Pancreas (tissue), 10 donors: Measurements from ENCODE around the gene WDR53. TPM values are rescaled to one million over a fixed set of nuclear protein-coding genes. Genes with fewer than 3 reads are reported as not detected.
"Not testable (repeated sequence)": the region's sequence is repeated elsewhere in the genome, so short reads cannot be mapped to it uniquely, and the experiment has no call there.

ENCODE experiments used
- ATAC-seq, 4 donors: fragments of 200-7000 bp; cut with Tn5 transposase; one replicate each; pipeline versions ENCODE4 v1.8.0 to v1.9.1; 2020; ENCODE audit warnings: mild to moderate bottlenecking in 4 of 4, moderate library complexity in 4 of 4
- DNase-seq, 6 donors: peaks; one replicate each; pipeline ENCODE4 v3.0.0-alpha.2; 2020
- FAIRE-seq: peaks from 2 replicates; lab custom pipeline; 2012; peaks lifted over from hg19 to GRCh38; lab: Jason Lieb, UNC
- H3K27ac ChIP-seq, 4 donors: fragments of 200-600 bp; sonication (generic); 1 replicate in 3 of 4; 2 replicates in 1 of 4; pipeline versions ENCODE4 v1.5.0 to v1.8.0; 2020
- H3K27me3 ChIP-seq, 4 donors: fragments of 200-600 bp; one replicate each; pipeline ENCODE4 v1.8.0; 2021
- H3K36me3 ChIP-seq, 3 donors: fragments of 200-600 bp; sonication (generic) in 1 of 3; one replicate each; pipeline versions ENCODE4 v1.5.0 to v1.8.0; 2020 to 2021
- H3K4me1 ChIP-seq, 3 donors: fragments of 200-600 bp; one replicate each; pipeline ENCODE4 v1.8.0; 2021
- H3K4me3 ChIP-seq, 4 donors: fragments of 200-600 bp; sonication (generic) in 2 of 4; one replicate each; pipeline versions ENCODE4 v1.5.0 to v1.8.0; 2020 to 2021
- H3K9me3 ChIP-seq, 4 donors: fragments of 200-600 bp; one replicate each; pipeline ENCODE4 v1.8.0; 2021
- WGBS, 2 donors: extraction: QIAGEN DNeasy Blood & Tissue Kit; methylation state at CpG; one replicate each; pipeline ENCODE4 v1.1.7; 2013; 5-methylcytosine and 5-hydroxymethylcytosine counted together
- intact Hi-C, 3 donors: fragments of 100-400 bp; cut with DNase I; formaldehyde crosslinking; loops; one replicate each; pipeline versions ENCODE4 v1.11.1 to v1.14.2; 2022
- polyA plus RNA-seq, 2 donors: library from polyadenylated mRNA; stranded (reverse); fragments of 200-250 nt; gene quantifications; one replicate each; pipeline ENCODE4 v1.2.3, GENCODE V29; 2013
- total RNA-seq, 6 donors: library from RNA; stranded (reverse); fragmentation: NEBNext Ultra II Directional in 4 of 6; extraction: Animal tissue kit (Norgen Biotek cat#: 25700) in 4 of 6; gene quantifications; one replicate each; pipeline versions ENCODE4 v1.2.1 to v1.2.4, GENCODE V29; 2021 to 2023
- TF ChIP-seq, protein P1 (sequence below), 4 donors: fragments of 200-600 bp; sonication (generic) in 3 of 4; IDR thresholded peaks; one replicate each; pipeline versions ENCODE4 v1.5.0 to v1.8.0; 2021; ENCODE audit warnings: antibody characterized with exemption in 4 of 4
- donor health status: healthy with polysubstance abuse.
- donor health status: DM: no; HTN: no; CAD: no; lungs with moderate emphysema.
- donor health status: DM: no; HTN: no; CAD: no.
- donor health status: control.
- donor health status: control.
- donor health status: Bipolar disorder and iron deficiency.
- donor health status: DM: yes; HTN: yes; CAD: no.
- donor health status: DM: no; HTN: no; CAD: no.
- donor health status: DM: no; HTN: no; CAD: no.
- donor health status: DM: yes; HTN: yes; CAD: no.

WDR53 gene
- total and polyA plus RNA-seq, 8 donors, result 3.2 to 10.6 (median 4.0) TPM

DNA sequence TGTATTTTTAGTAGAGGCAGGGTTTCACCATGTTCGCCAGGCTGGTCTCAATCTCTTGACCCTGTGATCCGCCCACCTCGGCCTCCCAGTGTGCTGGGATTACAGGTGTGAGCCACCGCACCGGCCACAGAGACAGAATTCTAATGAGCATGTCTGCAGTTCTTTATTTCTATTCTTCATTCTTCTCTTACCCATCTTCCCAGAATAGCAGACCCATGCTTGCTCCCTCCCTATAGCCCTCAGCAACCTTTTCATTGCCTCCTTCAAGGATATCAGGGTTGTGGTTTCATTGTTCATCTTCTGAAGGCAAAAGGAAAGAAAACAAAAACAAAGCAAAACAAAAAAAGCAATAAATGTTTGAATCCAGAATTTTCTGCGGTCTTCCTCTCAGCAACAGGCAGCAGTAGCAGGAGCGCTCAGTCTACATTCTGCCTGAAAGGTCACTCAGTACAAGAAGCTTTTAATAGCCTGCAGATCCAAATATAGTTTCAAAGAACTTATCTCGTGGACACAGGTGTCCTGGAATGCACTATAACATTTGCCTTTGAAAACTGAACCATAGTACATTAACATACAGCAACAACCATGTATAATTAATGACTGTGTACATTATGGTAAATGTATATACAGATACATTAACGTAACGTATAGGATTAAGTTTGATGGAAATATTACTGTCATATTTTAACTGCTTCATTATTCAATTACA, 53.3 kb downstream of the WDR53 start, which contains the start of gene SMCO1:
Gene SMCO1 (minus strand): TSS at position 434 of the 709 bp plus-strand sequence. CDS start 137 bp downstream, at position 297.
- Histone ChIP-seq H3K4me3 (no peak within 1 kb of the TSS), H3K4me1 (no peaks in the 10 kb centered on the region), H3K36me3 (no peaks in the 10 kb centered on the region), H3K27ac (no peak within 1 kb of the TSS), H3K9me3 (no peaks in the 10 kb centered on the region), H3K27me3 (no peaks in the 10 kb centered on the region)
- intact Hi-C loops, result no loop called here
- DNase-seq (no peak), ATAC-seq (no peak), FAIRE-seq (no peak)
- TF ChIP-seq, protein P1, sequence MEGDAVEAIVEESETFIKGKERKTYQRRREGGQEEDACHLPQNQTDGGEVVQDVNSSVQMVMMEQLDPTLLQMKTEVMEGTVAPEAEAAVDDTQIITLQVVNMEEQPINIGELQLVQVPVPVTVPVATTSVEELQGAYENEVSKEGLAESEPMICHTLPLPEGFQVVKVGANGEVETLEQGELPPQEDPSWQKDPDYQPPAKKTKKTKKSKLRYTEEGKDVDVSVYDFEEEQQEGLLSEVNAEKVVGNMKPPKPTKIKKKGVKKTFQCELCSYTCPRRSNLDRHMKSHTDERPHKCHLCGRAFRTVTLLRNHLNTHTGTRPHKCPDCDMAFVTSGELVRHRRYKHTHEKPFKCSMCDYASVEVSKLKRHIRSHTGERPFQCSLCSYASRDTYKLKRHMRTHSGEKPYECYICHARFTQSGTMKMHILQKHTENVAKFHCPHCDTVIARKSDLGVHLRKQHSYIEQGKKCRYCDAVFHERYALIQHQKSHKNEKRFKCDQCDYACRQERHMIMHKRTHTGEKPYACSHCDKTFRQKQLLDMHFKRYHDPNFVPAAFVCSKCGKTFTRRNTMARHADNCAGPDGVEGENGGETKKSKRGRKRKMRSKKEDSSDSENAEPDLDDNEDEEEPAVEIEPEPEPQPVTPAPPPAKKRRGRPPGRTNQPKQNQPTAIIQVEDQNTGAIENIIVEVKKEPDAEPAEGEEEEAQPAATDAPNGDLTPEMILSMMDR (IDR thresholded peaks at IDR 0.05), result no peak
- WGBS, 2 donors, result 82 to 87% methylated on average over 10 of the region's 10 CpGs

DNA sequence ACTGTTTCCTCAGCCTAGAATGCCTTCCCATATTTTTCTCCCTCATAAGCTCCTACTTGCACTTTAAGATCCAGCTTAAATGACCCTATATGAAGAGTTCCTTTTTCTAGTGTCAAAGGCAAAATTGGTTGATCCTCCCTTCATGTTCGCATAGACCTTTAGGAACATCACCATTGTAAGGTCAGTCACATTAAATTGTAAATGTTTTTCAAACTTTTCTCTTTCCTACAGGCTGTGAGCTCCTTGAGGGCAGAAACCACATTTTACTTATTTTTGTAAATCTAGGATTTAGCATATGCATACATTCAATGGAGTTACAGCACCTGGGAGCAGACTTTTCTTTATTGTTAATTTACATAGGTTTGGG, 54.0 kb downstream of the WDR53 start:
- DNase-seq (no peak), FAIRE-seq (no peak), ATAC-seq (no peak)
- Histone ChIP-seq H3K4me3 (no peak overlapping the region), H3K4me1 (no peaks in the 10 kb centered on the region), H3K27ac (no peak overlapping the region), H3K36me3 (no peaks in the 10 kb centered on the region), H3K27me3 (no peaks in the 10 kb centered on the region), H3K9me3 (no peaks in the 10 kb centered on the region)
- intact Hi-C loops, result no loop called here
- TF ChIP-seq, protein P1 (IDR thresholded peaks at IDR 0.05), result no peak
- 93 to 98% methylated on average over 1 of the region's 1 CpG for whole genome bisulfite sequencing, 2 donors

DNA sequence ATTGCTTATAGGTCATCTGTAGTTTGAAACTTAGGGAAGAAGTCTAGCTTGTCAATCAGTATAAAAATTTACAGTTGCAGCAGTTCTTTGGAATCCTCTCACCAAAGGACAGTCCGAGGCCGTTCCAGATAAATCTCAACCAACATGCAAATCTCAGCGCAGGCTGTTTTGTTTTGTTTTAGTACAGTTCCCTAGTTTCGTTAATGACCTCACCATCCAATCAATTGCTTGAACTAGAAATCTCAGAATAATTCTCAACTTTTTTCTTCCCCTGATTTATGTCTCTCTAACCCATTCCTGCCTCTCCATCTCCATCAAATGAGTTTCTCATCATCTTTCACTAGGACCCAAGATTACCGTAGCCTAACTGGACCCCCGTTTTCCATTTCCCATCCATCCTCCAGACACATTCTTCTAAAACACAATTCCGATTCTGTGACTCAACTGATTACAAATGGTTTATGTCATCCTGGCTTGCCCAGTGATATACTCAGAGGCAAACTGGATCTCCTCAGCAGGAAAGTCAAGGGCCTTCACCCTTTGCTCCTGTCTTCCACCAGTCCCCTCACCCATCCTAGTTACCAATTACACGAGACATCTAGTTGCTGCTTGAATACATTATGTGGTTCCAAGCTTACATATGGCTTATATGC, 54.5 kb downstream of the WDR53 start:
- H3K27ac ChIP-seq, result no peak overlapping the region
- no peaks in the 10 kb centered on the region for H3K4me1 ChIP-seq
- ATAC-seq, result no peak
- TF ChIP-seq, protein P1 (IDR thresholded peaks at IDR 0.05), result no peak
- DNase-seq, result no peak
- intact Hi-C loops, result no loop called here
- no peaks in the 10 kb centered on the region for H3K36me3 ChIP-seq
- no peaks in the 10 kb centered on the region for H3K27me3 ChIP-seq
- WGBS, 2 donors, result 71 to 83% methylated on average over 8 of the region's 8 CpGs
- FAIRE-seq, result no peak
- no peak overlapping the region for H3K4me3 ChIP-seq
- no peaks in the 10 kb centered on the region for H3K9me3 ChIP-seq

DNA sequence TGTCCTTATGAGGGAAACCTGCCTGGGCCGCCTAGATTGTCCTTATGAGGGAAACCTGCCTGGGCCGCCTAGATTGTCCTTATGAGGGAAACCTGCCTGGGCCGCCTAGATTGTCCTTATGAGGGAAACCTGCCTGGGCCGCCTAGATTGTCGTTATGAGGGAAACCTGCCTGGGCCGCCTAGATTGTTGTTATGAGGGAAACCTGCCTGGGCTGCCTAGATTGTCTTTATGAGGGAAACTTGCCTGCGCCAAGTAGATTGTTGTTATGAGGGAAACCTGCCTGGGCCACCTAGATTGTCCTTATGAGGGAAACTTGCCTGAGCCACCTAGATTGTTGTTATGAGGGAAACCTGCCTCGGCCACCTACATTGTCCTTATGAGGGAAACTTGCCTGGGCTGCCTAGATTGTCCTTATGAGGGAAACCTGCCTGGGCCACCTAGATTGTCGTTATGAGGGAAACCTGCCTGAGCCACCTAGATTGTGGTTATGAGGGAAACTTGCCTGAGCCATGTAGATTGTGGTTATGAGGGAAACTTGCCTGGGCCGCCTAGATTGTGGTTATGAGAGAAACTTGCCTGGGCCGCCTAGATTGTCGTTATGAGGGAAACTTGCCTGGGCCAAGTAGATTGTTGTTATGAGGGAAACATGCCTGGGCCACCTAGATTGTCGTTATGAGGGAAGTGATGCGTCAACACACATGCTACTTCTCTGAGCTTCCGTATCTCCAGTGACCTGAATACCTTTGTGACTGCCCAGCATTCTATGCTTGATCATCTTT, 56.5 kb downstream of the WDR53 start:
- H3K4me3 ChIP-seq, H3K27me3 ChIP-seq, H3K27ac ChIP-seq, ATAC-seq, H3K9me3 ChIP-seq, H3K36me3 ChIP-seq, DNase-seq, FAIRE-seq, H3K4me1 ChIP-seq, intact Hi-C loops: not testable (repeated sequence)
- WGBS, 2 donors, result 91 to 96% methylated on average over 13 to 14 of the region's 15 CpGs

DNA sequence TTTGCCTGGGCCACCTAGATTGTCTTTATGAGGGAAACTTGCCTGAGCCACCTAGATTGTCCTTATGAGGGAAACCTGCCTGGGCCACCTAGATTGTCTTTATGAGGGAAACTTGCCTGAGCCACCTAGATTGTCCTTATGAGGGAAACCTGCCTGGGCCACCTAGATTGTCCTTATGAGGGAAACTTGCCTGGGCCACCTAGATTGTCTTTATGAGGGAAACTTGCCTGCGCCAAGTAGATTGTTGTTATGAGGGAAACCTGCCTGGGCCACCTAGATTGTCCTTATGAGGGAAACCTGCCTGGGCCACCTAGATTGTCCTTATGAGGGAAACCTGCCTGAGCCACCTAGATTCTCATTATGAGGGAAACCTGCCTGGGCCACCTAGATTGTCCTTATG, 57.2 kb downstream of the WDR53 start:
- H3K27me3 ChIP-seq, H3K27ac ChIP-seq, FAIRE-seq, H3K36me3 ChIP-seq, H3K9me3 ChIP-seq, DNase-seq, ATAC-seq, intact Hi-C loops, H3K4me1 ChIP-seq, H3K4me3 ChIP-seq: not testable (repeated sequence)
- 97 to 100% methylated on average over 1 of the region's 1 CpG for WGBS, 2 donors
